HepG2 (cell line): ENCODE results near the gene URB1. TPM values are rescaled to one million over a fixed set of nuclear protein-coding genes. Genes with fewer than 3 reads are reported as not detected.
A peak's percentile ranks its signal among the peaks of the same experiment; 100 is the strongest.

Experiments used
- HMGXB4 ChIP-seq, 2 experiments: sonication (generic) in 1 of 2; formaldehyde crosslinking in 1 of 2; IDR thresholded peaks; 2 replicates each; pipeline versions ENCODE4 v1.4.0 to v1.6.1; 2018 to 2020; ENCODE audit warnings: missing genetic modification reagents in 2 of 2, borderline replicate concordance in 1 of 2, low read depth in 1 of 2, mild to moderate bottlenecking in 1 of 2, missing biosample characterization in 1 of 2
- HNRNPLL ChIP-seq: fragments of 200-400 bp; formaldehyde crosslinking; IDR thresholded peaks from 2 replicates; pipeline ENCODE4 v1.6.1; 2017; ENCODE audit warnings: mild to moderate bottlenecking, low read depth, low read length; ENCODE audit not compliant: poor library complexity, severe bottlenecking
- NFATC3 ChIP-seq: sonication (generic); formaldehyde crosslinking; IDR thresholded peaks from 2 replicates; pipeline ENCODE4 v1.5.1; 2020; ENCODE audit warnings: mild to moderate bottlenecking, missing genetic modification reagents
- ONECUT2 ChIP-seq: sonication (generic); formaldehyde crosslinking; IDR thresholded peaks from 2 replicates; pipeline ENCODE4 v1.4.0; 2020; ENCODE audit warnings: missing genetic modification reagents
- SP2 ChIP-seq: sonication (generic); formaldehyde crosslinking; IDR thresholded peaks from 2 replicates; pipeline ENCODE4 v1.5.1; 2020; ENCODE audit warnings: mild to moderate bottlenecking, missing genetic modification reagents
- SRY ChIP-seq: sonication (generic); formaldehyde crosslinking; IDR thresholded peaks from 2 replicates; pipeline ENCODE4 v1.8.0; 2022; ENCODE audit warnings: mild to moderate bottlenecking, missing genetic modification reagents
- SUZ12 ChIP-seq: fragments of 150-350 bp; IDR thresholded peaks from 2 replicates; pipeline ENCODE4 v1.6.1; 2014; ENCODE audit warnings: low read depth, low read length
- THYN1 ChIP-seq: sonication (generic); formaldehyde crosslinking; IDR thresholded peaks from 2 replicates; pipeline ENCODE4 v1.8.1; 2023; ENCODE audit warnings: low read depth, mild to moderate bottlenecking, moderate library complexity, missing genetic modification reagents, borderline replicate concordance
- TOE1 ChIP-seq: sonication (generic); formaldehyde crosslinking; IDR thresholded peaks from 2 replicates; pipeline ENCODE4 v1.4.0; 2020; ENCODE audit warnings: mild to moderate bottlenecking, missing genetic modification reagents
- YEATS4 ChIP-seq: sonication (generic); formaldehyde crosslinking; IDR thresholded peaks from 2 replicates; pipeline ENCODE4 v1.4.0; 2020; ENCODE audit warnings: missing genetic modification reagents, borderline replicate concordance
- ZBTB21 ChIP-seq: sonication (generic); formaldehyde crosslinking; IDR thresholded peaks from 2 replicates; pipeline ENCODE4 v1.4.0; 2020; ENCODE audit warnings: missing genetic modification reagents
- ZFP36 ChIP-seq: fragments of 150-350 bp; IDR thresholded peaks from 2 replicates; pipeline ENCODE4 v1.6.1; 2018; ENCODE audit warnings: borderline replicate concordance, low read length, low read depth; ENCODE audit not compliant: partially characterized antibody
- ZNF143 ChIP-seq: sonication (generic); formaldehyde crosslinking; IDR thresholded peaks from 2 replicates; pipeline ENCODE4 v1.4.0; 2020; ENCODE audit warnings: missing genetic modification reagents
- ZNF383 ChIP-seq: sonication (generic); formaldehyde crosslinking; IDR thresholded peaks from 2 replicates; pipeline ENCODE4 v1.4.0; 2020; ENCODE audit warnings: missing genetic modification reagents, mild to moderate bottlenecking, borderline replicate concordance
- ZNF713 ChIP-seq: sonication (generic); formaldehyde crosslinking; IDR thresholded peaks from 2 replicates; pipeline ENCODE4 v1.4.0; 2020; ENCODE audit warnings: mild to moderate bottlenecking, missing genetic modification reagents
- ZNF747 ChIP-seq: sonication (generic); formaldehyde crosslinking; IDR thresholded peaks from 2 replicates; pipeline ENCODE4 v1.8.1; 2023; ENCODE audit warnings: missing genetic modification reagents, mild to moderate bottlenecking, borderline replicate concordance
- ZNF761 ChIP-seq: sonication (generic); formaldehyde crosslinking; conservative IDR thresholded peaks from 2 replicates; pipeline ENCODE4 v1.4.0; 2020; ENCODE audit warnings: mild to moderate bottlenecking, missing genetic modification reagents
- polyA plus RNA-seq, 8 experiments: library from polyadenylated mRNA; depleted of rRNA in 3 of 8; stranded (reverse) in 7 of 8; unstranded in 1 of 8; fragments of >200 nt; fragmentation: Illumina TruSeq in 4 of 8; extraction: Trizol in 4 of 8; gene quantifications; 2 replicates each; pipeline versions ENCODE4 v1.2.1 to v1.2.3, GENCODE V29; 2011 to 2016; ENCODE audit warnings: low read depth in 4 of 8, missing spikeins in 1 of 8, mixed read lengths in 1 of 8; ENCODE audit not compliant: insufficient read depth in 1 of 8
- total RNA-seq, 5 experiments: library from RNA; depleted of rRNA; stranded (reverse); fragments of >200 nt; fragmentation: Illumina TruSeq; extraction: Trizol; gene quantifications; 2 replicates each; pipeline ENCODE4 v1.2.3, GENCODE V29; 2016; ENCODE audit warnings: low read depth in 1 of 5
- TF ChIP-seq, protein P1 (sequence below): sonication (generic); formaldehyde crosslinking; IDR thresholded peaks from 2 replicates; pipeline ENCODE4 v1.8.0; 2022; ENCODE audit warnings: low read depth, missing genetic modification reagents
- TF ChIP-seq, protein P2 (sequence below): sonication (generic); formaldehyde crosslinking; IDR thresholded peaks from 2 replicates; pipeline ENCODE4 v1.4.0; 2020; ENCODE audit warnings: missing genetic modification reagents
- TF ChIP-seq, protein P3 (sequence below): sonication (generic); formaldehyde crosslinking; IDR thresholded peaks from 2 replicates; pipeline ENCODE4 v1.8.0; 2022; ENCODE audit warnings: mild to moderate bottlenecking, missing genetic modification reagents

URB1 gene
- total and polyA plus RNA-seq, 2 of the 13 experiments (the other 11 are each of a cell fraction or from before 2014, with no cell fraction given): 4.5 to 16.7 TPM

DNA sequence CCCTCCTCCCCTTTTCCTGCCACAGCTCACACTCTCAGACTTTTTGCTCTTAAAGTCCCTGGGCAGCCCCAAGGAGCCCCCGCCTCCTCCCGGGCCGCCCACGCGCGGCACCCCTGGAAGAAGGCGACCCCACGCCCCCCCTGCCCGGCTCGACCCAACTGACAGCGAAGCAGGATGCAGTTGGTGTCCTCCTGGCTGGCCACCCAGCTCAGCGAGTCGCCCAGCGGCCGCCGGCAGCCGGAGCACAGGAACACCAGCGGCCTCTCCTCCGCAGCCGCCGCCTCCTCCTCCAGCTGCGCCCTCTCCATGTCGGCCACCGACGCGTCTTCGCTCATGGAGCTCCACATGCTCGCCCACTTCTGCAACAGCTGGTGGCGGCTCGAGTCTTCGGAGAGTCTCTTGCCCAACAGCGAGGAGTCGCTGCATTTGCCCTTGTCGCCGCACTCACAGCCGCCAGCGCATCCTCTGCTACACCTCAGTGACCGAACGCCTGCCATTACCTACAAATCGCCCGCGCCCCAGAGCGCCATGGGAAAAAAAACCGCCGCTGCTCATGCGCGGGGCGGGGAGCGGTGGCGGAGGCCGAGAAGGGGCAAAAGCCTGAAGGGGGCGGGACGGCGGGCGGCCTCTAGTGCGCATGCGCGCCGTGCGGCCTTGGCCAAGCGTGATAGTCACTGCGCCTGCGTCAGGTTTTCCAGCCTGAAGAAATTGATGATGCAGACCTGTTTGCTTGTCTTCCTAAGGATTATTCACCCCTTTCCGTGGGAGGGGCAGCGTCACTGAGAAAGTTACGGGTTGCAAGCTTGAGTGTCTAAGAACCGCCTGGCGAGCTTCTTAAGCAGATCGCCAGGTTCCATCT lies 114.1 kb downstream of the URB1 start, which contains the start of gene MIS18A (continued):
- 0 out of 2 replicates have a peak, but pooled peaks have one; percentile 43 for TF ChIP-seq SP2 (CRISPR knock-in tag)
- no peak for TF ChIP-seq THYN1 (CRISPR knock-in tag)
- TF ChIP-seq, protein P1, sequence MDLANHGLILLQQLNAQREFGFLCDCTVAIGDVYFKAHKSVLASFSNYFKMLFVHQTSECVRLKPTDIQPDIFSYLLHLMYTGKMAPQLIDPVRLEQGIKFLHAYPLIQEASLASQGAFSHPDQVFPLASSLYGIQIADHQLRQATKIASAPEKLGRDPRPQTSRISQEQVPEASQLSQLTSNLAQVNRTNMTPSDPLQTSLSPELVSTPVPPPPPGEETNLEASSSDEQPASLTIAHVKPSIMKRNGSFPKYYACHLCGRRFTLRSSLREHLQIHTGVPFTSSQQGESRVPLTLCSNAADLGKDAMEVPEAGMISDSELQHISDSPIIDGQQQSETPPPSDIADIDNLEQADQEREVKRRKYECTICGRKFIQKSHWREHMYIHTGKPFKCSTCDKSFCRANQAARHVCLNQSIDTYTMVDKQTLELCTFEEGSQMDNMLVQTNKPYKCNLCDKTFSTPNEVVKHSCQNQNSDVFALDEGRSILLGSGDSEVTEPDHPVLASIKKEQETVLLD (CRISPR knock-in tag): 0 out of 2 replicates have a peak, but pooled peaks have one; percentile 30
- TF ChIP-seq NFATC3 (CRISPR knock-in tag): no peak
- TF ChIP-seq HNRNPLL: peak; percentile 69
- TF ChIP-seq, protein P2, sequence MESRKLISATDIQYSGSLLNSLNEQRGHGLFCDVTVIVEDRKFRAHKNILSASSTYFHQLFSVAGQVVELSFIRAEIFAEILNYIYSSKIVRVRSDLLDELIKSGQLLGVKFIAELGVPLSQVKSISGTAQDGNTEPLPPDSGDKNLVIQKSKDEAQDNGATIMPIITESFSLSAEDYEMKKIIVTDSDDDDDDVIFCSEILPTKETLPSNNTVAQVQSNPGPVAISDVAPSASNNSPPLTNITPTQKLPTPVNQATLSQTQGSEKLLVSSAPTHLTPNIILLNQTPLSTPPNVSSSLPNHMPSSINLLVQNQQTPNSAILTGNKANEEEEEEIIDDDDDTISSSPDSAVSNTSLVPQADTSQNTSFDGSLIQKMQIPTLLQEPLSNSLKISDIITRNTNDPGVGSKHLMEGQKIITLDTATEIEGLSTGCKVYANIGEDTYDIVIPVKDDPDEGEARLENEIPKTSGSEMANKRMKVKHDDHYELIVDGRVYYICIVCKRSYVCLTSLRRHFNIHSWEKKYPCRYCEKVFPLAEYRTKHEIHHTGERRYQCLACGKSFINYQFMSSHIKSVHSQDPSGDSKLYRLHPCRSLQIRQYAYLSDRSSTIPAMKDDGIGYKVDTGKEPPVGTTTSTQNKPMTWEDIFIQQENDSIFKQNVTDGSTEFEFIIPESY: 0 out of 2 replicates have a peak, but pooled peaks have one; percentile 2
- no peak for TF ChIP-seq ONECUT2 (CRISPR knock-in tag)
- TF ChIP-seq TOE1 (CRISPR knock-in tag): no peak
- TF ChIP-seq ZBTB21 (CRISPR knock-in tag): no peak
- TF ChIP-seq ZFP36: no peak
- no peak for TF ChIP-seq SRY (CRISPR knock-in tag)
- TF ChIP-seq ZNF383 (CRISPR knock-in tag): no peak
- 0 out of 2 replicates have a peak, but pooled peaks have one; percentile 69 for TF ChIP-seq ZNF747 (CRISPR knock-in tag)
- 0 out of 2 replicates have a peak, but pooled peaks have one; percentile 8 for TF ChIP-seq SUZ12
- peak; percentile 92 for TF ChIP-seq ZNF143
- TF ChIP-seq, protein P3, sequence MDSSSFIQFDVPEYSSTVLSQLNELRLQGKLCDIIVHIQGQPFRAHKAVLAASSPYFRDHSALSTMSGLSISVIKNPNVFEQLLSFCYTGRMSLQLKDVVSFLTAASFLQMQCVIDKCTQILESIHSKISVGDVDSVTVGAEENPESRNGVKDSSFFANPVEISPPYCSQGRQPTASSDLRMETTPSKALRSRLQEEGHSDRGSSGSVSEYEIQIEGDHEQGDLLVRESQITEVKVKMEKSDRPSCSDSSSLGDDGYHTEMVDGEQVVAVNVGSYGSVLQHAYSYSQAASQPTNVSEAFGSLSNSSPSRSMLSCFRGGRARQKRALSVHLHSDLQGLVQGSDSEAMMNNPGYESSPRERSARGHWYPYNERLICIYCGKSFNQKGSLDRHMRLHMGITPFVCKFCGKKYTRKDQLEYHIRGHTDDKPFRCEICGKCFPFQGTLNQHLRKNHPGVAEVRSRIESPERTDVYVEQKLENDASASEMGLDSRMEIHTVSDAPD (CRISPR knock-in tag): peak; percentile 63; the same call in 1 of the 2 replicates
- peak; percentile 55; the same call in 1 of the 2 replicates for TF ChIP-seq YEATS4 (CRISPR knock-in tag)
- no peak for TF ChIP-seq ZNF713 (CRISPR knock-in tag)
- peak in 1 of 2 experiments; percentile 73; a peak in 1 of 4 replicates for TF ChIP-seq HMGXB4 (CRISPR knock-in tag; IDR thresholded peaks at IDR 0.05; ENCODE audit: borderline replicate concordance in 1 of 2, low read depth in 1 of 2)
- TF ChIP-seq ZNF761: peak; percentile 70; the same call in 1 of the 2 replicates
